H1 (cell line): ENCODE data around the gene ZNF414. TPM values are rescaled to one million over a fixed set of nuclear protein-coding genes. Genes with fewer than 3 reads are reported as not detected.

ENCODE experiments used
- CTCF ChIA-PET: fragments of 300-600 bp; sonication (Branson Sonifier 250); formaldehyde crosslinking; loops from one replicate; lab custom pipeline; 2021; ENCODE audit not compliant: partially characterized antibody; lab: Charles Lee
- POLR2A ChIA-PET: fragments of 300-600 bp; sonication (Branson Sonifier 250); formaldehyde crosslinking; loops from one replicate; lab custom pipeline; 2021; ENCODE audit warnings: inconsistent platforms; ENCODE audit not compliant: partially characterized antibody; lab: Charles Lee
- DNase-seq, 2 experiments: peaks; one replicate each; pipeline versions ENCODE4 v3.0.0 to v3.0.0-alpha.2; 2010 to 2022; ENCODE audit warnings: low spot score in 2 of 2, low read depth in 1 of 2, mixed read lengths in 1 of 2
- FAIRE-seq: peaks from 2 replicates; lab custom pipeline; 2011; peaks lifted over from hg19 to GRCh38; lab: Jason Lieb, UNC
- H2AFZ ChIP-seq: 2 replicates; pipeline ENCODE4 v1.8.1; 2012; ENCODE audit warnings: low read length, inconsistent platforms
- H2AK5ac ChIP-seq: 2 replicates; pipeline ENCODE4 v1.6.1; 2013; ENCODE audit warnings: low read depth, low read length
- H2BK120ac ChIP-seq: replicated peaks from 2 replicates; pipeline ENCODE3; 2013; ENCODE audit warnings: low read depth, low read length, inconsistent platforms
- H2BK12ac ChIP-seq: 2 replicates; pipeline ENCODE4 v1.6.1; 2013; ENCODE audit warnings: low read depth, low read length
- H2BK15ac ChIP-seq: 2 replicates; pipeline ENCODE4 v1.6.1; 2013; ENCODE audit warnings: low read length
- H2BK20ac ChIP-seq: 2 replicates; pipeline ENCODE4 v1.6.1; 2013; ENCODE audit warnings: low read length
- H2BK5ac ChIP-seq: 2 replicates; pipeline ENCODE4 v1.6.1; 2013; ENCODE audit warnings: low read depth, low read length
- H3K14ac ChIP-seq: 2 replicates; pipeline ENCODE4 v1.6.1; 2013; ENCODE audit warnings: inconsistent platforms; ENCODE audit not compliant: insufficient read length
- H3K18ac ChIP-seq: 2 replicates; pipeline ENCODE4 v1.6.1; 2013; ENCODE audit warnings: low read length; ENCODE audit errors: extremely low read depth
- H3K23ac ChIP-seq: 2 replicates; pipeline ENCODE4 v1.6.1; 2013; ENCODE audit warnings: inconsistent platforms; ENCODE audit not compliant: insufficient read length
- H3K23me2 ChIP-seq: 2 replicates; pipeline ENCODE4 v1.6.1; 2013; ENCODE audit warnings: low read depth, low read length
- H3K27ac ChIP-seq: 2 replicates; pipeline ENCODE4 v1.6.1; 2011; ENCODE audit warnings: low read depth, low read length, inconsistent platforms
- H3K27me3 ChIP-seq, 4 experiments: replicated peaks in 1 of 4; 1 replicate in 1 of 4; 2 replicates in 3 of 4; pipeline versions ENCODE4 v1.6.1 to v1.8.1; 2011 to 2013; ENCODE audit warnings: low read length in 3 of 4, mild to moderate bottlenecking in 3 of 4, inconsistent platforms in 2 of 4, mixed read lengths in 2 of 4, moderate library complexity in 1 of 4; ENCODE audit not compliant: control insufficient read depth in 3 of 4, insufficient read depth in 3 of 4; ENCODE audit errors: extremely low read depth in 1 of 4
- H3K36me3 ChIP-seq, 4 experiments: 2 replicates each; pipeline versions ENCODE4 v1.6.1 to v1.8.1; 2011 to 2013; ENCODE audit warnings: mild to moderate bottlenecking in 4 of 4, low read length in 3 of 4, moderate library complexity in 2 of 4, control low read depth in 1 of 4, inconsistent platforms in 1 of 4; ENCODE audit not compliant: insufficient read depth in 4 of 4, control insufficient read depth in 2 of 4
- H3K4ac ChIP-seq: replicated peaks from 2 replicates; pipeline ENCODE3; 2013; ENCODE audit warnings: low read length, low read depth, mixed read lengths, inconsistent platforms; ENCODE audit not compliant: insufficient read length
- H3K4me1 ChIP-seq, 4 experiments: replicated peaks in 1 of 4; 1 replicate in 1 of 4; 2 replicates in 3 of 4; pipeline versions ENCODE4 v1.6.1 to v1.8.1; 2011 to 2013; ENCODE audit warnings: low read length in 3 of 4, inconsistent platforms in 2 of 4, mixed read lengths in 1 of 4; ENCODE audit not compliant: insufficient read depth in 4 of 4, control insufficient read depth in 3 of 4
- H3K4me2 ChIP-seq, 2 experiments: 2 replicates each; pipeline versions ENCODE4 v1.6.1 to v1.8.1; 2011 to 2013; ENCODE audit warnings: low read depth in 2 of 2, low read length in 2 of 2, control low read depth in 1 of 2, inconsistent platforms in 1 of 2, mild to moderate bottlenecking in 1 of 2; ENCODE audit not compliant: insufficient read depth in 1 of 2
- H3K4me3 ChIP-seq, 4 experiments: fragments of 200-600, 300-600 bp in 1 of 4; sonication (generic), shearing (Covaris generic), sonication (Bioruptor Twin) in 1 of 4; 2 replicates each; pipeline versions ENCODE4 v1.5.1 to v1.8.1; 2011 to 2016; ENCODE audit warnings: low read length in 4 of 4, low read depth in 3 of 4, control low read depth in 2 of 4, inconsistent platforms in 2 of 4, mild to moderate bottlenecking in 2 of 4, mixed read lengths in 1 of 4, moderate library complexity in 1 of 4; ENCODE audit not compliant: insufficient read depth in 2 of 4; ENCODE audit errors: extremely low read depth in 1 of 4
- H3K56ac ChIP-seq: replicated peaks from 2 replicates; pipeline ENCODE3; 2013; ENCODE audit warnings: low read depth, mild to moderate bottlenecking, mixed read lengths, low read length, inconsistent platforms; ENCODE audit not compliant: insufficient read length
- H3K79me1 ChIP-seq: 2 replicates; pipeline ENCODE4 v1.6.1; 2013; ENCODE audit warnings: low read depth, low read length, control low read depth
- H3K79me2 ChIP-seq, 2 experiments: 2 replicates each; pipeline versions ENCODE4 v1.6.1 to v1.8.1; 2012 to 2013; ENCODE audit warnings: low read length in 2 of 2, mild to moderate bottlenecking in 2 of 2, inconsistent platforms in 1 of 2; ENCODE audit not compliant: insufficient read depth in 2 of 2, control insufficient read depth in 1 of 2
- H3K9ac ChIP-seq, 4 experiments: replicated peaks in 1 of 4; 1 replicate in 1 of 4; 2 replicates in 3 of 4; pipeline versions ENCODE4 v1.6.1 to v1.8.1; 2011 to 2013; ENCODE audit warnings: low read depth in 3 of 4, low read length in 3 of 4, control low read depth in 2 of 4, mild to moderate bottlenecking in 2 of 4, moderate library complexity in 2 of 4, inconsistent platforms in 1 of 4; ENCODE audit errors: extremely low read depth in 1 of 4
- H3K9me3 ChIP-seq, 2 experiments: 2 replicates each; pipeline versions ENCODE4 v1.6.1 to v1.8.1; 2012 to 2013; ENCODE audit warnings: mild to moderate bottlenecking in 2 of 2, moderate library complexity in 2 of 2, control low read depth in 1 of 2, inconsistent platforms in 1 of 2, low read depth in 1 of 2, low read length in 1 of 2, mixed read lengths in 1 of 2; ENCODE audit not compliant: insufficient read depth in 2 of 2
- H4K20me1 ChIP-seq, 2 experiments: replicated peaks in 1 of 2; 2 replicates each; pipeline versions ENCODE3 to v1.8.1; 2011 to 2013; ENCODE audit warnings: inconsistent platforms in 2 of 2, low read length in 2 of 2, mild to moderate bottlenecking in 1 of 2; ENCODE audit not compliant: insufficient read depth in 2 of 2, control insufficient read depth in 1 of 2
- H4K5ac ChIP-seq: 2 replicates; pipeline ENCODE4 v1.6.1; 2013; ENCODE audit warnings: low read length, low read depth, mixed read lengths, inconsistent platforms; ENCODE audit not compliant: insufficient read length
- H4K8ac ChIP-seq: 2 replicates; pipeline ENCODE4 v1.8.0; 2013; ENCODE audit warnings: mild to moderate bottlenecking, moderate library complexity, low read length, inconsistent platforms; ENCODE audit not compliant: insufficient read depth; ENCODE audit errors: extremely low read depth
- H4K91ac ChIP-seq: replicated peaks from 2 replicates; pipeline ENCODE3; 2013; ENCODE audit warnings: low read length, mixed read lengths, inconsistent platforms; ENCODE audit not compliant: insufficient read length
- BCL11A ChIP-seq, 2 experiments: IDR thresholded peaks; one replicate each; pipeline ENCODE4 v1.6.1; 2011; ENCODE audit warnings: low read depth in 2 of 2, low read length in 2 of 2, mild to moderate bottlenecking in 2 of 2
- CBX8 ChIP-seq: fragments of 300-800, 300-1000 bp; sonication (generic); IDR thresholded peaks from 2 replicates; pipeline ENCODE4 v1.7.1; 2016; ENCODE audit warnings: low read depth, low read length, borderline replicate concordance
- CHD1 ChIP-seq: IDR thresholded peaks from 2 replicates; pipeline ENCODE4 v1.6.1; 2012; ENCODE audit warnings: low read depth, low read length, improper control_type of control experiment
- CTBP2 ChIP-seq: IDR thresholded peaks from 2 replicates; pipeline ENCODE4 v1.7.0; 2011; ENCODE audit warnings: borderline replicate concordance, mild to moderate bottlenecking, moderate library complexity, mixed read lengths, low read length; ENCODE audit not compliant: insufficient read depth, insufficient read length
- EGR1 ChIP-seq: IDR thresholded peaks from 2 replicates; pipeline ENCODE4 v1.6.1; 2011; ENCODE audit warnings: low read depth, low read length, borderline replicate concordance
- KDM5A ChIP-seq: fragments of 200-600 bp; IDR thresholded peaks from 2 replicates; pipeline ENCODE4 v1.7.1; 2012; ENCODE audit warnings: mild to moderate bottlenecking, low read length, inconsistent platforms, mixed read lengths
- POLR2A ChIP-seq, 2 experiments: IDR thresholded peaks; 1 replicate in 1 of 2; 2 replicates in 1 of 2; pipeline ENCODE4 v1.6.1; 2011; ENCODE audit warnings: low read depth in 2 of 2, low read length in 2 of 2, mild to moderate bottlenecking in 2 of 2; ENCODE audit errors: control extremely low read depth in 1 of 2
- RNF2 ChIP-seq: fragments of 200-900, 300-1000 bp; sonication (generic); IDR thresholded peaks from 2 replicates; pipeline ENCODE4 v1.7.1; 2016; ENCODE audit warnings: borderline replicate concordance, low read depth, mild to moderate bottlenecking, antibody characterized with exemption, low read length; ENCODE audit not compliant: poor library complexity, severe bottlenecking; ENCODE audit errors: missing control alignments
- SRF ChIP-seq: IDR thresholded peaks from 2 replicates; pipeline ENCODE4 v1.6.1; 2011; ENCODE audit warnings: mild to moderate bottlenecking, low read depth, low read length, moderate library complexity
- SUZ12 ChIP-seq: fragments of 200-600 bp; sonication (generic); IDR thresholded peaks from 2 replicates; pipeline ENCODE4 v1.6.1; 2012; ENCODE audit warnings: mild to moderate bottlenecking, inconsistent platforms, low read length, moderate library complexity, mixed read lengths
- TBP ChIP-seq: IDR thresholded peaks from 2 replicates; pipeline ENCODE4 v1.6.1; 2011; ENCODE audit warnings: low read depth, low read length, improper control_type of control experiment
- TCF12 ChIP-seq: IDR thresholded peaks from 2 replicates; pipeline ENCODE4 v1.6.1; 2011; ENCODE audit warnings: low read depth, mild to moderate bottlenecking, low read length
- TEAD4 ChIP-seq: IDR thresholded peaks from 2 replicates; pipeline ENCODE4 v1.6.1; 2012; ENCODE audit warnings: low read depth, low read length, inconsistent platforms, mixed read lengths
- ZNF274 ChIP-seq: IDR thresholded peaks from 2 replicates; pipeline ENCODE4 v1.7.0; 2012; ENCODE audit warnings: low read length, borderline replicate concordance; ENCODE audit errors: extremely low read depth
- WGBS, 2 experiments: shearing (Covaris generic) in 1 of 2; methylation state at CpG; one replicate each; pipeline versions ENCODE4 v1.1.6 to v1.1.7; 2013 to 2015; ENCODE audit warnings: low lambda C conversion rate in 2 of 2, mixed read lengths in 2 of 2, inconsistent platforms in 1 of 2, low coverage in 1 of 2, missing lambda C conversion rate in 1 of 2; ENCODE audit not compliant: insufficient replicate concordance in 2 of 2, insufficient coverage in 1 of 2, insufficient read length in 1 of 2; ENCODE audit errors: extremely low coverage in 1 of 2, missing lambda C conversion rate in 1 of 2; 5-methylcytosine and 5-hydroxymethylcytosine counted together
- polyA plus RNA-seq, 7 experiments: library from polyadenylated mRNA; depleted of rRNA in 3 of 7; stranded (reverse) in 5 of 7; unstranded in 2 of 7; fragments of >200 nt in 5 of 7; fragments of 200-250 nt in 2 of 7; gene quantifications; 1 replicate in 5 of 7; 2 replicates in 1 of 7; 4 replicates in 1 of 7; pipeline versions ENCODE4 v1.2.1 to v1.2.3, GENCODE V29; 2011 to 2013; ENCODE audit warnings: missing spikeins in 2 of 7, mixed read lengths in 2 of 7
- total RNA-seq: library from RNA; stranded (reverse); fragmentation: NEBNext Ultra II Directional; extraction: Animal tissue kit (Norgen Biotek cat#: 25700); gene quantifications from 2 replicates; pipeline ENCODE4 v1.2.1, GENCODE V29; 2021
- TF ChIP-seq, protein P1 (sequence below): IDR thresholded peaks from 2 replicates; pipeline ENCODE4 v1.6.1; 2012; ENCODE audit warnings: inconsistent platforms

Gene ZNF414
- total and polyA plus RNA-seq, 2 of the 8 experiments (the other 6 are each of a cell fraction or from before 2014, with no cell fraction given) = 9.7 to 26.8 TPM

- Histone ChIP-seq H2BK15ac (no peak overlapping the region), H3K4me3 (no peak overlapping the region), H3K23ac (no peak overlapping the region), H3K9ac (no peak overlapping the region), H3K56ac (no peak overlapping the region), H3K9me3 (no peaks in the 10 kb centered on the region), H3K23me2 (peaks cover 7% of the 10 kb centered on the region; the same call in 1 of the 2 replicates), H2AFZ (no peak overlapping the region), H2BK20ac (no peak overlapping the region), H4K5ac (no peak overlapping the region), H4K8ac (no peak overlapping the region), H2BK120ac (no peak overlapping the region), H2AK5ac (no peak overlapping the region), H3K4ac (no peak overlapping the region), H3K36me3 (no peaks in the 10 kb centered on the region), H2BK12ac (no peak overlapping the region), H3K18ac (no peak overlapping the region), H2BK5ac (no peak overlapping the region), H3K4me2 (no peak overlapping the region), H4K91ac (no peak overlapping the region), H3K79me1 (no peaks in the 10 kb centered on the region; the same call in 1 of the 2 replicates), H3K27me3 (no peaks in the 10 kb centered on the region), H3K79me2 (no peaks in the 10 kb centered on the region), H4K20me1 (no peaks in the 10 kb centered on the region), H3K14ac (no peak overlapping the region), H3K27ac (no peak overlapping the region), H3K4me1 (peaks cover 0 to 9% (median 5%) of the 10 kb centered on the region in 4 experiments; a peak in 5 of 7 replicates)
- POLR2A ChIA-PET = interaction anchor here (3.8 kb wide), 1 partner anchor 9 kb away, joined by 21 read pairs; the partner anchor contains the start of gene ZNF414
- no peak for DNase-seq
- WGBS, 2 experiments = 94% methylated on average over 5 of the region's 7 CpGs; no CpG with 5 or more reads in 1 of the 2 experiments
- FAIRE-seq = no peak
- CTCF ChIA-PET = interaction anchor here (0.8 to 4.3 kb wide), 5 partner anchors 10 to 82 kb away, joined by 3 to 30 read pairs (median 3); partner anchors contain the start of gene MYO1F
- TF ChIP-seq CBX8 (no peak), KDM5A (no peak), POLR2A (IDR thresholded peaks at IDR 0.05; ENCODE audit: control extremely low read depth in 1 of 2, low read depth in 2 of 2, low read length in 2 of 2) (no peak), CHD1 (no peak), TBP (no peak), CTBP2 (no peak), TEAD4 (no peak), EGR1 (no peak), ZNF274 (no peak), SRF (no peak), SUZ12 (no peak), BCL11A (IDR thresholded peaks at IDR 0.05; ENCODE audit: low read depth in 2 of 2, low read length in 2 of 2) (no peak), RNF2 (no peak), TCF12 (no peak)
- TF ChIP-seq, protein P1, sequence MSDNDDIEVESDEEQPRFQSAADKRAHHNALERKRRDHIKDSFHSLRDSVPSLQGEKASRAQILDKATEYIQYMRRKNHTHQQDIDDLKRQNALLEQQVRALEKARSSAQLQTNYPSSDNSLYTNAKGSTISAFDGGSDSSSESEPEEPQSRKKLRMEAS = no peak
Observed at GRCh38 chr19:8504171-8504570, 9.8 kb downstream of the ZNF414 start.
